Pons (tissue), 1 donor: ENCODE data around the gene SLC2A11.
"Not testable (repeated sequence)": the region's sequence is repeated elsewhere in the genome, so short reads cannot be mapped to it uniquely, and the experiment has no call there.

Source experiments
- DNase-seq: peaks from one replicate; pipeline ENCODE4 v3.0.0-alpha.2; 2016; ENCODE audit warnings: low spot score

The SLC2A11 gene

GRCh38 chr22:23847310-23847920 is 10.3 kb upstream of the SLC2A11 start:
- no peak for DNase-seq

GRCh38 chr22:23847991-23848864 is 9.4 kb upstream of the SLC2A11 start:
- DNase-seq, result no peak

- no peak for DNase-seq
Measured at GRCh38 chr22:23849009-23850006, 8.4 kb upstream of the SLC2A11 start.

- DNase-seq, result no peak
Measured at GRCh38 chr22:23850136-23850611, 7.5 kb upstream of the SLC2A11 start.

- peak; percentile 31 for DNase-seq
Measured at GRCh38 chr22:23856721-23857605, 712 bp upstream of the SLC2A11 start.

- no peak for DNase-seq
Measured at GRCh38 chr22:23858484-23858815, 775 bp downstream of the SLC2A11 start.

GRCh38 chr22:23859201-23859600 is 1.5 kb downstream of the SLC2A11 start:
- DNase-seq, result no peak

GRCh38 chr22:23860187-23860586 is 2.5 kb downstream of the SLC2A11 start:
- DNase-seq, result not testable (repeated sequence)

- no peak for DNase-seq
Measured at GRCh38 chr22:23862103-23862502, 4.4 kb downstream of the SLC2A11 start.

GRCh38 chr22:23864499-23865154 is 7.0 kb downstream of the SLC2A11 start:
- not testable (repeated sequence) for DNase-seq

- DNase-seq, result no peak
Measured at GRCh38 chr22:23868580-23868979, 10.9 kb downstream of the SLC2A11 start.

GRCh38 chr22:23874871-23875270 is 17.2 kb downstream of the SLC2A11 start:
- no peak for DNase-seq

GRCh38 chr22:23875801-23876200 is 18.1 kb downstream of the SLC2A11 start:
- no peak for DNase-seq

GRCh38 chr22:23877566-23877965 is 19.9 kb downstream of the SLC2A11 start:
- no peak for DNase-seq

- no peak for DNase-seq
Measured at GRCh38 chr22:23878219-23878618, 20.5 kb downstream of the SLC2A11 start.

GRCh38 chr22:23882370-23882769 is 24.7 kb downstream of the SLC2A11 start:
- no peak for DNase-seq

- DNase-seq, result no peak
Measured at GRCh38 chr22:23883658-23884057, 26.0 kb downstream of the SLC2A11 start.

GRCh38 chr22:23884140-23884539 is 26.5 kb downstream of the SLC2A11 start:
- no peak for DNase-seq

- peak; percentile 36 for DNase-seq
Measured at GRCh38 chr22:23888615-23889401, 31.1 kb downstream of the SLC2A11 start.

- no peak for DNase-seq
Measured at GRCh38 chr22:23889620-23890019, 31.9 kb downstream of the SLC2A11 start.
